ENCODE measurements around the gene NFATC2IP.

DNA sequence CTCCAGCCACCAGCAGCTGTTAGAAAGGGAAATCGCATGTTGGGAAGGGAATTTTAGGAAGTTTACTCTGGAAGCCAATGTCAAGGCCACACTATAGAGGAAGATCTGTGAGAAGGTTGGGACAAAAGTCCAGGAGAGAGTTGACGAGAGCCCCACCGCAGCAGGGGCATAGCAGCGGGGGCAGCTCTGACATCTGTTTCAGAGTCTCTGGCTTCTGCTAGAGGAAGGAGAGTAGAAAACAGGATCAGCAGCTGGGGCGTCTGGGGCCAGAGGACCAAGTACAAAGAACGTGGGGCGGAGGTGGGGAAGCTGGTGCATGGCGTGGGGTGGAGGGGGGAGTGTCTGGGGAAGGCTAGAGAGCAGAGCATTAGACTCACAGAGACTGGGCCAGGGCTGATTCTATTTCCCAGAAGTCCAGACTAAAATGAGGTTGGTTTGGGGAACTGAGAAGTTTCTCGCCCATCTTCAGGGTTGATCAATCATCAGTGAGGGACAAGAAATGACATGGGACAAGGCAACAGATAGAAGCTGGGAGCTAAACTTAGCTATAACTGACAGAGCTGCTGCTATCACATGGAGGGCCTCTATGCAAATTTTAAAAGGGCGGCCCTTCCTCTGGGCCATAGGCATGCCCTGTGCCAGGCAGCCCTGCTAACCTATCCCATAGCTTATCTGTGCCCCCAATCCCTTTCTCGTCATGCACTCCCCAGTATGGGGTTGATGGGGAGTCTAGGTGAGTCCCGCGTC, 26.9 kb upstream of the NFATC2IP start:
- TF ChIP-seq CTCF (IDR thresholded peaks at IDR 0.05) (no peak), POLR2A (IDR thresholded peaks at IDR 0.05) (no peak), EP300 (IDR thresholded peaks at IDR 0.05) (no peak)

All from tibial nerve (tissue), 4 donors.